SU-DHL-6 (cell line): ENCODE data around the gene HSD17B8.

Experiments used
- H2AFZ ChIP-seq: fragments of 200-600 bp; sonication (generic); 2 replicates; pipeline ENCODE4 v1.6.1; 2014; ENCODE audit warnings: low read depth, mild to moderate bottlenecking, moderate library complexity, mixed read lengths, antibody characterized with exemption, low read length; ENCODE audit not compliant: severe bottlenecking
- H3F3A ChIP-seq: fragments of 200-600 bp; shearing (Covaris generic); 2 replicates; pipeline ENCODE4 v1.6.0; 2016; ENCODE audit warnings: antibody characterized with exemption, mild to moderate bottlenecking; ENCODE audit not compliant: insufficient read depth
- H3K27ac ChIP-seq: fragments of 200-600 bp; sonication (generic); 2 replicates; pipeline ENCODE4 v1.5.1; 2016; ENCODE audit warnings: low read depth, mild to moderate bottlenecking, low read length, moderate library complexity, mixed read lengths
- H3K27me3 ChIP-seq: fragments of 200-600 bp; sonication (generic), shearing (Covaris generic); 2 replicates; pipeline ENCODE4 v1.6.0; 2014; ENCODE audit warnings: mild to moderate bottlenecking, low read length
- H3K36me3 ChIP-seq: fragments of 200-600 bp; sonication (generic); 2 replicates; pipeline ENCODE4 v1.6.1; 2014; ENCODE audit warnings: mild to moderate bottlenecking, low read length, mixed read lengths
- H3K4me2 ChIP-seq: fragments of 300-600, 200-600 bp; shearing (Covaris generic), sonication (generic); 2 replicates; pipeline ENCODE4 v1.6.0; 2014; ENCODE audit warnings: low read length, low read depth, mild to moderate bottlenecking; ENCODE audit not compliant: poor library complexity, severe bottlenecking
- H3K4me3 ChIP-seq: fragments of 200-600 bp; sonication (generic); 2 replicates; pipeline ENCODE4 v1.5.1; 2014; ENCODE audit warnings: antibody characterized with exemption, low read length, mild to moderate bottlenecking, mixed read lengths; ENCODE audit not compliant: insufficient read depth, poor library complexity, severe bottlenecking
- H3K79me2 ChIP-seq: fragments of 200-600 bp; sonication (generic); 2 replicates; pipeline ENCODE4 v1.6.1; 2014; ENCODE audit warnings: mild to moderate bottlenecking, low read length, moderate library complexity; ENCODE audit not compliant: insufficient read depth
- H3K9ac ChIP-seq: fragments of 200-600 bp; sonication (generic); 2 replicates; pipeline ENCODE4 v1.7.0; 2014; ENCODE audit warnings: mild to moderate bottlenecking, low read length
- H3K9me2 ChIP-seq: fragments of 200-600 bp; sonication (generic); replicated peaks from 2 replicates; pipeline ENCODE4 v1.6.1; 2014; ENCODE audit warnings: low read length; ENCODE audit not compliant: insufficient read depth
- H3K9me3 ChIP-seq: fragments of 200-600 bp; sonication (generic); 2 replicates; pipeline ENCODE4 v1.6.1; 2014; ENCODE audit warnings: low read length, mixed read lengths; ENCODE audit not compliant: insufficient read depth
- H4K20me1 ChIP-seq: fragments of 200-600 bp; sonication (generic); 2 replicates; pipeline ENCODE4 v1.6.1; 2014; ENCODE audit warnings: low read depth, mild to moderate bottlenecking, antibody characterized with exemption, low read length, moderate library complexity, mixed read lengths
- EZH2phosphoT487 ChIP-seq: fragments of 200-600 bp; sonication (generic), shearing (Covaris generic); conservative IDR thresholded peaks from 2 replicates; pipeline ENCODE4 v1.6.1; 2018; ENCODE audit warnings: mild to moderate bottlenecking, antibody characterized with exemption, low read length, moderate library complexity, mixed read lengths
- TF ChIP-seq, protein P1 (sequence below): fragments of 200-600 bp; sonication (generic); IDR thresholded peaks from one replicate; pipeline ENCODE4 v1.5.1; 2017; ENCODE audit warnings: antibody characterized with exemption, mild to moderate bottlenecking, low read length, moderate library complexity; ENCODE audit not compliant: insufficient read depth, poor library complexity, severe bottlenecking

HSD17B8 gene

DNA sequence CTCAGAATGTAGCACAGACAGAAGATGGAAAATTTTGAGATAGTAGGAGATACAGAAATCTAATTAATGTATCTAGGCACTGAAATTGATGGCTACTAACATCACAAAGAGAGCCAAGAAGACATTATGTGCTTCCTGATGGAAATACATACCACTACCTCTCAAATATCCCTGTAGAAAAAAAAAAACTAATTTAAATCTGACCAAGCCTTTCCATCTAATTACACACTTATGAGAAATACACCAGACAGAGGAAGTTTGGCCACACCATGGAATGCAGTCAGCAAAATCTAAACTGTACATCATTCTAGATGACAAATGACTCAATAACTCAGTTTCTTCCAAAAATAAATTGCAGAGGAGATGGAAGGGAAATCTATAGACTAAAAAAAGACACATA lies 48.3 kb downstream of the HSD17B8 start:
- H3K9me2 ChIP-seq, result no peaks in the 10 kb centered on the region
- H3K36me3 ChIP-seq, result no peaks in the 10 kb centered on the region
- H2AFZ ChIP-seq, result no peak overlapping the region
- H3K9me3 ChIP-seq, result no peaks in the 10 kb centered on the region
- H3K4me3 ChIP-seq, result no peak overlapping the region
- H3K4me2 ChIP-seq, result no peak overlapping the region
- TF ChIP-seq, protein P1, sequence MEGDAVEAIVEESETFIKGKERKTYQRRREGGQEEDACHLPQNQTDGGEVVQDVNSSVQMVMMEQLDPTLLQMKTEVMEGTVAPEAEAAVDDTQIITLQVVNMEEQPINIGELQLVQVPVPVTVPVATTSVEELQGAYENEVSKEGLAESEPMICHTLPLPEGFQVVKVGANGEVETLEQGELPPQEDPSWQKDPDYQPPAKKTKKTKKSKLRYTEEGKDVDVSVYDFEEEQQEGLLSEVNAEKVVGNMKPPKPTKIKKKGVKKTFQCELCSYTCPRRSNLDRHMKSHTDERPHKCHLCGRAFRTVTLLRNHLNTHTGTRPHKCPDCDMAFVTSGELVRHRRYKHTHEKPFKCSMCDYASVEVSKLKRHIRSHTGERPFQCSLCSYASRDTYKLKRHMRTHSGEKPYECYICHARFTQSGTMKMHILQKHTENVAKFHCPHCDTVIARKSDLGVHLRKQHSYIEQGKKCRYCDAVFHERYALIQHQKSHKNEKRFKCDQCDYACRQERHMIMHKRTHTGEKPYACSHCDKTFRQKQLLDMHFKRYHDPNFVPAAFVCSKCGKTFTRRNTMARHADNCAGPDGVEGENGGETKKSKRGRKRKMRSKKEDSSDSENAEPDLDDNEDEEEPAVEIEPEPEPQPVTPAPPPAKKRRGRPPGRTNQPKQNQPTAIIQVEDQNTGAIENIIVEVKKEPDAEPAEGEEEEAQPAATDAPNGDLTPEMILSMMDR, result no peak
- TF ChIP-seq EZH2phosphoT487, result no peak
- peaks cover 7% of the 10 kb centered on the region; the same call in 1 of the 2 replicates for H3K79me2 ChIP-seq
- no peak overlapping the region for H3K27ac ChIP-seq
- H4K20me1 ChIP-seq, result no peaks in the 10 kb centered on the region
- H3K9ac ChIP-seq, result no peak overlapping the region
- no peaks in the 10 kb centered on the region for H3K27me3 ChIP-seq
- H3F3A ChIP-seq, result peaks cover 17% of the 10 kb centered on the region

DNA sequence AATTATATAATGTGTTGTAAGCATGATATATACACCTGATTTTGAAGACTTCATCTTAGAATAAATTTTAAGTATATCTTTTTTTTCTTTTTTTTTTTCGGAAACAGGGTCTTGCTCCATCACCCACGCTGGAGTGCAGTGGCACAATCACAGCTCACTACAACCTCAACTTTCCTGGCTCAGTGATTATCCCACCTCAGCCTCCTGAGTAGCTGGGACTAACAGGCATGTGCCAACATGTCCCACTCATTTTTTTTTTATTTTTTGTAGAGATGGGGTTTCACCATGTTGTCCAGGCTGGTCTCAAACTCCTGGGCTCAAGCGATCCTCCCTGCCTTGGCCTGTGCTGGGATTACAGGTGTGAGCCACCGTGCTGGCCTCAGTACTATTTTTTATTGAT lies 50.1 kb downstream of the HSD17B8 start:
- Histone ChIP-seq H3K79me2 (peaks cover 7% of the 10 kb centered on the region; the same call in 1 of the 2 replicates), H2AFZ (no peak overlapping the region), H3K9ac (no peak overlapping the region), H3K9me3 (no peaks in the 10 kb centered on the region), H3F3A (peaks cover 13% of the 10 kb centered on the region; the same call in 1 of the 2 replicates), H3K27ac (no peak overlapping the region), H3K27me3 (no peaks in the 10 kb centered on the region), H3K9me2 (no peaks in the 10 kb centered on the region), H3K4me2 (no peak overlapping the region), H3K36me3 (peaks cover 7% of the 10 kb centered on the region; the same call in 1 of the 2 replicates), H3K4me3 (no peak overlapping the region), H4K20me1 (no peaks in the 10 kb centered on the region)
- TF ChIP-seq, protein P1, result no peak
- no peak for TF ChIP-seq EZH2phosphoT487
